Endothelial cell of umbilical vein (primary cell): ENCODE measurements around the gene EVC2.

Experiments used
- CTCF ChIP-seq, 2 donors: IDR thresholded peaks; 1 replicate in 1 of 2; 2 replicates in 1 of 2; pipeline ENCODE4 v1.5.1; 2011; ENCODE audit warnings: low read length in 2 of 2, mild to moderate bottlenecking in 2 of 2, moderate library complexity in 2 of 2, control low read depth in 1 of 2, inconsistent platforms in 1 of 2, low read depth in 1 of 2; ENCODE audit not compliant: insufficient read depth in 1 of 2; ENCODE audit errors: extremely low read depth in 1 of 2
- POLR2A ChIP-seq: IDR thresholded peaks from 2 replicates; pipeline ENCODE4 v1.6.1; 2012; ENCODE audit warnings: low read depth, mild to moderate bottlenecking, control low read depth, low read length

DNA sequence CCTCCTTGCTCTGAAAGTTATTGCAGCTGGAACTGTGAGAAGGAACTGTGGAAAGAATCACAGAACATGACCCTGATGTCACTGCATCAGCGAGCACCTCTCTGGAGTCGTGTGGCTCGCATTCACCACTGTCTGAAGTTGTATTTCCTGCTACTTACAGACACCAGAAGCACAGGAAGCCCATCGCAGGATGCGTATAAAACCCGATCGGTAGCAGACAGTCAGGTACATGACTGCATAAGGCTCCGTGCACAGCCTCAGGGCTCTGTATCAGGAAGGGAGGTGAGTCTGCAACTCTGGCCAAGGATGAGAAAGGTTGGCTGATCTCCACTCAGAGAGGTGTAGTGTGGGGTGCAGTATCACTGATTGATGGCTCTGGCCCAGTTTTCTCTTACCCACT lies 134.4 kb downstream of the EVC2 start:
- TF ChIP-seq POLR2A (no peak), CTCF (IDR thresholded peaks at IDR 0.05; ENCODE audit: extremely low read depth in 1 of 2, insufficient read depth in 1 of 2, low read depth in 1 of 2, low read length in 2 of 2) (no peak)
